Nephron progenitor cell (in vitro differentiated cells): ENCODE measurements around the gene BBS12.

Experiments
- DNase-seq: peaks from one replicate; pipeline ENCODE4 v3.0.0; 2021
- H3K27ac Mint-ChIP-seq: 2 replicates; pipeline ENCODE4 v1.8.0; 2021; ENCODE audit warnings: mild to moderate bottlenecking, moderate library complexity, mixed read lengths
- H3K27me3 Mint-ChIP-seq: 2 replicates; pipeline ENCODE4 v1.8.0; 2021; ENCODE audit warnings: mild to moderate bottlenecking, low read depth, mixed read lengths; ENCODE audit not compliant: poor library complexity
- H3K36me3 Mint-ChIP-seq: 2 replicates; pipeline ENCODE4 v1.8.0; 2021; ENCODE audit warnings: low read depth, mixed read lengths
- H3K4me1 Mint-ChIP-seq: 2 replicates; pipeline ENCODE4 v1.8.0; 2021; ENCODE audit warnings: mixed read lengths
- H3K4me3 Mint-ChIP-seq: 2 replicates; pipeline ENCODE4 v1.8.0; 2021; ENCODE audit warnings: mild to moderate bottlenecking, moderate library complexity, mixed read lengths
- H3K9me3 Mint-ChIP-seq: 2 replicates; pipeline ENCODE4 v1.8.0; 2021; ENCODE audit warnings: mild to moderate bottlenecking, moderate library complexity, mixed read lengths
- CTCF ChIP-seq: fragments of 200-600 bp; sonication (generic); IDR thresholded peaks from 2 replicates; pipeline ENCODE4 v1.5.0; 2021; ENCODE audit warnings: antibody characterized with exemption

The BBS12 gene

GRCh38 chr4:122749704-122750454 is 17.4 kb downstream of the BBS12 start:
- peaks cover 16% of the 10 kb centered on the region for H3K9me3 Mint-ChIP-seq
- H3K27me3 Mint-ChIP-seq = no peaks in the 10 kb centered on the region
- no peak overlapping the region for H3K27ac Mint-ChIP-seq
- H3K4me1 Mint-ChIP-seq = no peaks in the 10 kb centered on the region
- DNase-seq = no peak
- H3K4me3 Mint-ChIP-seq = no peak overlapping the region
- no peak for TF ChIP-seq CTCF
- H3K36me3 Mint-ChIP-seq = no peaks in the 10 kb centered on the region

- Mint-ChIP-seq H3K4me1 (peaks cover 6% of the 10 kb centered on the region), H3K27me3 (no peaks in the 10 kb centered on the region), H3K4me3 (no peak overlapping the region), H3K36me3 (no peaks in the 10 kb centered on the region), H3K9me3 (peaks cover 12% of the 10 kb centered on the region), H3K27ac (no peak overlapping the region)
- no peak for TF ChIP-seq CTCF
- DNase-seq = no peak
Observed at GRCh38 chr4:122755675-122756074, 23.2 kb downstream of the BBS12 start.

GRCh38 chr4:122758033-122758432 is 25.5 kb downstream of the BBS12 start:
- Mint-ChIP-seq H3K36me3 (no peaks in the 10 kb centered on the region), H3K27me3 (no peaks in the 10 kb centered on the region), H3K27ac (no peak overlapping the region), H3K9me3 (no peaks in the 10 kb centered on the region), H3K4me1 (peaks cover 6% of the 10 kb centered on the region), H3K4me3 (no peak overlapping the region)
- no peak for DNase-seq
- peak; percentile 72 for TF ChIP-seq CTCF

- peaks cover 6% of the 10 kb centered on the region for H3K4me1 Mint-ChIP-seq
- no peak overlapping the region for H3K4me3 Mint-ChIP-seq
Observed at GRCh38 chr4:122759639-122760310, 27.3 kb downstream of the BBS12 start.

GRCh38 chr4:122762520-122762919 is 30.0 kb downstream of the BBS12 start:
- no peak for DNase-seq
- no peak overlapping the region for H3K27ac Mint-ChIP-seq
- peaks cover 6% of the 10 kb centered on the region for H3K4me1 Mint-ChIP-seq
- H3K27me3 Mint-ChIP-seq = no peaks in the 10 kb centered on the region
- no peak for TF ChIP-seq CTCF
- no peak overlapping the region for H3K4me3 Mint-ChIP-seq
- H3K9me3 Mint-ChIP-seq = no peaks in the 10 kb centered on the region
- no peaks in the 10 kb centered on the region for H3K36me3 Mint-ChIP-seq

More at GRCh38 chr4:122759639-122760310, 27.3 kb downstream of the BBS12 start:
- H3K27ac Mint-ChIP-seq = no peak overlapping the region
- TF ChIP-seq CTCF = peak; percentile 32
- no peaks in the 10 kb centered on the region for H3K9me3 Mint-ChIP-seq
- no peak for DNase-seq
- H3K27me3 Mint-ChIP-seq = no peaks in the 10 kb centered on the region
- H3K36me3 Mint-ChIP-seq = no peaks in the 10 kb centered on the region
